ENCODE data around the gene RIMOC1.

RIMOC1 gene

GRCh38 chr5:41878173-41878572, 26.0 kb upstream of the RIMOC1 start:
- no peak overlapping the region for H3K4me3 ChIP-seq (ENCODE audit: low read depth, low read length)
- TF ChIP-seq CTCF (IDR thresholded peaks at IDR 0.05; ENCODE audit: low read depth, low read length), result no peak

GRCh38 chr5:41878643-41879478, 25.3 kb upstream of the RIMOC1 start:
- no peak overlapping the region for H3K4me3 ChIP-seq (ENCODE audit: low read depth, low read length)
- no peak for TF ChIP-seq CTCF (IDR thresholded peaks at IDR 0.05; ENCODE audit: low read depth, low read length)

DNA sequence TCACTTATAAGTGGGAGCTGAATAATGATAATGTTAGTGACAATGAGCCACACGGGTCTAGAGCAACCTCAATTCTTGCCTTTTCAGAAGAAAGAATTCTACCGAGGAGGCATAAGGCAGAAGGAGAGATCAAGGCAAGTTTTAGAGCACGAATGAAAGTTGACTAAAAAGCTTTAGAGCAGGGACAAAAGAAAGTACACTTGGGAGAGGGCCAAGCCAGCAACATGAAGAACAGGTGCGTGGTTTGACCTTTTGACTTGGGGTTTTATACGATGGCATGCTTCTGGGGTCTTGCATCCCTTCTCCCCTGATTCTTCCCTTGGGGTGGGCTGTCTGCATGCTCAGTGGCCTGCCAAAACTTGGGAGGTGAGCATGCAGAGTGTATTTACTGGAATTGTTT, 21.4 kb upstream of the RIMOC1 start:
- no peak overlapping the region for H3K4me3 ChIP-seq (ENCODE audit: low read depth, low read length)
- no peak for TF ChIP-seq CTCF (IDR thresholded peaks at IDR 0.05; ENCODE audit: low read depth, low read length)

DNA sequence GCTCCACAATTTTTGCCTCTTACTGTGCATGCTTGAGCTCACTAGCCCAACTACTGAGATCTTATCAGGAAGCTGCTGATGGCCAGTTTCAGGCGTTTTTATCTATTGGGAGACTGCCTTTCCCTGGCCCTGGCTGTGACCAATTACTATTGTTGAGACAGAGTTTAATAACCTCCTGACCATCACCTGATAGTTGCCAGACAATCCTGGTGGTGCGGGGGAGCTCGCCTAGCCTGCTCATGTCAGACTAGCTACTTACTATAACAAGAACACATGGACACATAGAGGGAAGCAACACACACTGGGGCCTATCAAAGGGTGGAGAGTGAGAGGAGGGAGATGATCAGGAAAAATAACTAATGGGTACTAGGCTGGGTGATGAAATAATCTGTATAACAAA, 20.9 kb upstream of the RIMOC1 start:
- no peak overlapping the region for H3K4me3 ChIP-seq (ENCODE audit: low read depth, low read length)
- TF ChIP-seq CTCF (IDR thresholded peaks at IDR 0.05; ENCODE audit: low read depth, low read length), result no peak

DNA sequence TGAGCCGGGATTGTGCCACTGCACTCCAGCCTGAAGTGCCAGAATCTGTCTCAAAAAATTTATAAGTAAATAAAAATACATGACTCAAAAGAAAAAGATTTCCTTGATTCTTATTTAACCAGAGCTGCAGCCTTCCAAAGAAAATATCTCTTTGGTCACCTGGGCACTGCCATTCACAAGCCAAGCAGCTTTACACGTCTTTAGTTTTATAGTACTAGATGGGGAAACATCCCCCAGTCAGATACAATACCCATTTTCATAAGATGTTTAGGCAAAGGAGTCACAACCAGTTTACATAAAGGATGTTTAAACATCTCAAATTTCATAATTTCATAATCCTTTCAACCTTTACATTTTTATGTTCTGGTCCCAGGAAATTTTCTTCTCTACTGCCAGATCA, 20.2 kb upstream of the RIMOC1 start:
- H3K4me3 ChIP-seq (ENCODE audit: low read depth, low read length), result no peak overlapping the region
- TF ChIP-seq CTCF (IDR thresholded peaks at IDR 0.05; ENCODE audit: low read depth, low read length), result no peak

GRCh38 chr5:41885286-41885685, 18.9 kb upstream of the RIMOC1 start:
- no peak for TF ChIP-seq CTCF (IDR thresholded peaks at IDR 0.05; ENCODE audit: low read depth, low read length)
- H3K4me3 ChIP-seq (ENCODE audit: low read depth, low read length), result no peak overlapping the region

GRCh38 chr5:41891066-41891707, 13.0 kb upstream of the RIMOC1 start:
- no peak for TF ChIP-seq CTCF (IDR thresholded peaks at IDR 0.05; ENCODE audit: low read depth, low read length)

More at GRCh38 chr5:41891066-41891707, 13.0 kb upstream of the RIMOC1 start:
- H3K4me3 ChIP-seq (ENCODE audit: low read depth, low read length), result no peak overlapping the region
